Stimulated activated CD8-positive, alpha-beta memory T cell treated with anti-CD3 and anti-CD28 coated beads, Interleukin-12 subunit alpha, Interleukin-12 subunit beta, amount 100 ng/mL, for 24 hours (primary cell): Measurements from ENCODE around the gene URI1.
"Not testable (repeated sequence)": the region's sequence is repeated elsewhere in the genome, so short reads cannot be mapped to it uniquely, and the experiment has no call there.

Source experiments
- DNase-seq: peaks from one replicate; pipeline ENCODE4 v3.0.0-alpha.2; 2020; ENCODE audit errors: extremely low read depth

The URI1 gene

GRCh38 chr19:29941828-29942403, at the start of gene URI1:
URI1 (plus strand) TSS chr19:29942239; CDS start chr19:29942548, 309 bp downstream.
- DNase-seq, result peak; percentile 83

- DNase-seq, result no peak
These were observed 48.3 kb upstream of the URI1 start for GRCh38 chr19:29893606-29894284.

GRCh38 chr19:29896802-29897201, 45.2 kb upstream of the URI1 start:
- no peak for DNase-seq

GRCh38 chr19:29897466-29897865, 44.6 kb upstream of the URI1 start:
- no peak for DNase-seq

DNA sequence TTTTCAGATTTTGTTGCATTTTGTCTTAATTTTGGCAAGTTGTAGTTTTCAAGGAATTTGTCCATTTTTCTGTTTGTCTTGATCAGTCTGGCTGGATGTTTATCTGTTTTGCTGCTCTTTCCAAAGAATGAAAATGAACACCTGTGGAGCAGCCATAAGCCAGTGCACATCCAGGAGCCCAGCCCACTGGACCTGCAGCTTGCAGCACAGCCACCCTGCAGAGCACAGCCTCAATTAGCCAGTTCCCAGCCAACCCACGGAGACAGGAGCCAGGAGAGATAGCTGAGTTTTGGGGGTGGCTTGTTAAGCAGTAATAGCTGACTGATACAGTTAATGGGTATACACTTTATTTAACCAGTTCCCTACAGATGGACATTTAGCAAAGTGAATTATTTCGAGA, 38.0 kb upstream of the URI1 start:
- DNase-seq, result no peak

GRCh38 chr19:29908963-29909944, 32.8 kb upstream of the URI1 start:
- no peak for DNase-seq

- no peak for DNase-seq
These were observed 27.1 kb upstream of the URI1 start for GRCh38 chr19:29914933-29915332.

DNA sequence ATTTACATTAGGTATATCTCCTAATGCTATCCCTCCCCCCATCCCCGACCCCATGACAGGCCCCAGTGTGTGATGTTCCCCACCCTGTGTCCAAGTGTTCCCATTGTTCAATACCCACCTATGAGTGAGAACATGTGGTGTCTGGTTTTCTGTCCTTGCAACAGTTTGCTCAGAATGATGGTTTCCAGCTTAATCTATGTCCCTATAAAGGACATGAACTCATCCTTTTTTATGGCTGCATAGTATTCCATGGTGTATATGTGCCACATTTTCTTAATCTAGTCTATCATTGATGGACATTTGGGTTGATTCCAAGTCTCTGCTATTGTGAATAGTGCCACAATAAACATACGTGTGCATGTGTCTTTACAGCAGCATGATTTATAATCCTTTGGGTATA, 26.2 kb upstream of the URI1 start:
- DNase-seq, result not testable (repeated sequence)

- no peak for DNase-seq
These were observed 24.1 kb upstream of the URI1 start for GRCh38 chr19:29917911-29918310.

- no peak for DNase-seq
These were observed 23.1 kb upstream of the URI1 start for GRCh38 chr19:29918891-29919290.

DNA sequence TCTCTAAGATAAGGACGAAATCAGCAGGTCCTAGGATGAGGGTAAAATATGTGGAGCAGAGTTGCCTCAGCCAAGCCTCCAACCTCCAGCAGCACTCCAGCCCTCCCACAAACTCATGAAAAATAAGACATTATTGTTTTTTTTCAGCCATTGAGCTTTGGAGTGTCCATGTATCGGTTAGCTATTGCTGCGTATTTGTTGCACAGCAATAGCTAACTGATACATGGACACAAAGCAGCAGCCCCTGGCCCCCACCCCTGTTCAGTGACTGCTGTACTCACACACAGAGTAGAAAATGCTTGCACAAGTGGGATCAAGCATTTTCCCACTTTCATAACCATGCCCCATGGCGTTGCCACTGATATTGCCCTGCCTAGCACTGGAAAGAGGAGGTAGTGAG, 19.1 kb upstream of the URI1 start:
- DNase-seq, result no peak

DNA sequence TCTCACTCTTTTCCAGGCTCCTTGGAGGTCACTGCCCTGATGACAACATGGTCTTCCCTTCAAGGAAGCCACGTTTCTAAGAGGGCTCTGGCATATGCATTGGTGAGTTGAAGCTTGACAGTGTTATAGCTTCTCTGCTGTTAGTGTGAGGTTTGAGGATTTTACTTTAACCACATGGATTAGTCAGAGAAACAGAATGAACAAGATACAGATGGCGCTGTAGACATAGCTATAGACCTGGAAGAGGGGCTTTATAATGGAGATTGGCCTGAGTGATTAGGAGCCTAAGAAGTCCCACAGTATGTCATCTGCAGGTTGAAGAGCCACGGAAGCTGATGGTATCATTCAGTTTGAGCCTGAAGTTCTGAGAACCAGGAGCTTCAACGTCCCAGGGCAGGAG, 18.4 kb upstream of the URI1 start:
- DNase-seq, result no peak

GRCh38 chr19:29926031-29926430, 16.0 kb upstream of the URI1 start:
- DNase-seq, result no peak

- no peak for DNase-seq
These were observed 15.2 kb upstream of the URI1 start for GRCh38 chr19:29926801-29927200.

- DNase-seq, result no peak
These were observed 14.0 kb upstream of the URI1 start for GRCh38 chr19:29927944-29928625.

DNA sequence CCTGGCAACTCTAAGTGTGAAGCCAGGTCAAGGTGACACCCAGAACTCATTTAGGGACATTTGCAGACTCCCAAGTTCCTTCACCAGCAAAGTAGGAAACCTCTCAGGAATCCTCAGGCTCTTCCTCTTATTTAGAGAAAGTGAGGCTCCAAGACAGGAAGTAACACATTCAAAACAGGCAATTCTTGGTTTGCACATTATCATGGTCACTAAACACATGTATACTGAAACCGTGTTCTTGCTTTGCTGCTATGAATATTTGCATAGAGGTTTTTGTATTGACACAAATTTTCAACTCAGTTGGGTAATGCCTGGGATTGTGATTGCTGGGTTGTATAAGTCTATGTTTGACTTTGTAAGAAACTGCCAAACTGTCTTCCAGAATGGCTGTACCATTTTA, 13.2 kb upstream of the URI1 start:
- no peak for DNase-seq

DNA sequence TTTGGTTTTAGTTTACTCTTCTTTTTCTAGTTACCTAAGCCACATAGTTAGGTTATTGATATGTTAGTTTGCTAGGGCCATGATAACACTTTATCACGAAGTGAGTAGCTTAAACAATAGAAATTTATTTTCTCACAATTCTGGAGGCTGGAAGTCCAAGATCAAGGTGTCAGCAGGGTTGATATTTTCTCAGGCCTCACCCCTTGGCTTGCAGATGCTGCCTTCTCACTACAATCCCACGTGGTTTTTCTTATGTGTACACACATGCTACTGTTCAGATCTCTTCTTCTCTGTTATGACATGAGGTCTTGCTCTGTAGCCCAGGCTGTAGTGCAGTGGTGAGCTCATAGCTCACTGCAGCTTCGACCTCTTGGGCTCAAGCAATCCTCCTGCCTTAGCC, 7.8 kb upstream of the URI1 start:
- DNase-seq, result no peak

GRCh38 chr19:29934781-29935180, 7.3 kb upstream of the URI1 start:
- no peak for DNase-seq

DNA sequence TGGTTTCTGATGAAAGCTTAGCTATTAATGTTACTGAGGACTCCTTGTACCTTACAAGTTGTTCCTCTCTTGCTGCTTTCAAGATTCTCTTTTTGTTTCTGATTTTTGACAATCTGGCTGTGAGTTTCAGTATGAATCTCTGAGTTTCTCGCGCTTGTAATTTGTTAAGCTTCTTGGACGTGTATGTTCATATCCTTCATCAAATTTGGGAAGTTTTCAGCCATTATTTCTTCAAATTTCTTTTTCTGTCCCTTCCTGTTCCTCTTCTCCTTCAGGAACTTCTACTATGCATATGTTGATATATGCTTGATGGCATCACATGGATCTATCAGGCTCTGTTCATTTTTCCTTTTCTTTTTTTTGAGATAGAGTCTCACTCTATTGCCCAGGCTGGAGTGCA, 5.6 kb upstream of the URI1 start:
- no peak for DNase-seq

DNA sequence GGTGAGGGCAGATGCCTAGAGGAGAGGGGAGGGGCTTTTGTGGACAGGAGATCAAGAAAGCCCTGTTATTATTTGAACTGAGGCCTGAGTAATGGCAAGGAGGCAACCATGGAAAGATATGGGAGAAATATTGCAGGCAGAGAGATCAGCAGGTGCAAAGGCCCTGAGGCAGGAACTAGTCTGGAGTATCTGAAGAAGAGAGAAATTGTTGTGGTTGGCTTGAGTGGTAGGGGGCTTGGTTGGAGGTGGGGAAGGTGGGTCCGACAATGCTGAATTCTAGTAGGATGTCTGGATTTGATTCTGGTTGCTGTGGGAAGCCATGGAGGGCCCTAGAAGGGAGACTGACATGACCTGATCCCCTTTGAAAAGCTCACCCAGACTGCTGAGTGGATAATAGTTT, 2.4 kb upstream of the URI1 start:
- DNase-seq, result no peak

- no peak for DNase-seq
These were observed 961 bp upstream of the URI1 start for GRCh38 chr19:29940971-29941585.
